Chondrocyte (in vitro differentiated cells): Measurements from ENCODE around the gene NR5A2. TPM values are rescaled to one million over a fixed set of nuclear protein-coding genes. Genes with fewer than 3 reads are reported as not detected.

Experiments
- DNase-seq: peaks from one replicate; pipeline ENCODE4 v3.0.0; 2021; ENCODE audit warnings: mixed read lengths, low spot score
- H3K27ac Mint-ChIP-seq: one replicate; pipeline ENCODE4 v1.8.0; 2021; ENCODE audit warnings: mild to moderate bottlenecking, moderate library complexity, mixed read lengths; ENCODE audit not compliant: unreplicated experiment
- H3K27me3 Mint-ChIP-seq: 2 replicates; pipeline ENCODE4 v1.8.0; 2021; ENCODE audit warnings: low read depth, mixed read lengths
- H3K36me3 Mint-ChIP-seq: 2 replicates; pipeline ENCODE4 v1.8.0; 2021; ENCODE audit warnings: low read depth, mixed read lengths
- H3K4me1 Mint-ChIP-seq: 2 replicates; pipeline ENCODE4 v1.8.0; 2021; ENCODE audit warnings: low read depth, mild to moderate bottlenecking, mixed read lengths
- H3K4me3 Mint-ChIP-seq: one replicate; pipeline ENCODE4 v1.8.0; 2021; ENCODE audit warnings: mild to moderate bottlenecking, moderate library complexity, mixed read lengths; ENCODE audit not compliant: unreplicated experiment
- H3K9me3 Mint-ChIP-seq: 2 replicates; pipeline ENCODE4 v1.8.0; 2021; ENCODE audit warnings: low read depth, mixed read lengths
- long read RNA-seq: library from polyadenylated mRNA; stranded (forward); transcript quantifications from one replicate; pipeline ENCODE4 v2.0.0, GENCODE V29; 2021
- total RNA-seq: library from RNA; stranded (reverse); gene quantifications from 3 replicates; pipeline ENCODE4 v1.2.1, GENCODE V29; 2021
- TF ChIP-seq, protein P1 (sequence below): fragments of 200-600 bp; sonication (generic); IDR thresholded peaks from 2 replicates; pipeline ENCODE4 v1.5.0; 2021; ENCODE audit warnings: antibody characterized with exemption, mild to moderate bottlenecking, moderate library complexity

NR5A2 gene
- not detected in 3 replicates for total RNA-seq
- long read RNA-seq: 0 reads

DNA sequence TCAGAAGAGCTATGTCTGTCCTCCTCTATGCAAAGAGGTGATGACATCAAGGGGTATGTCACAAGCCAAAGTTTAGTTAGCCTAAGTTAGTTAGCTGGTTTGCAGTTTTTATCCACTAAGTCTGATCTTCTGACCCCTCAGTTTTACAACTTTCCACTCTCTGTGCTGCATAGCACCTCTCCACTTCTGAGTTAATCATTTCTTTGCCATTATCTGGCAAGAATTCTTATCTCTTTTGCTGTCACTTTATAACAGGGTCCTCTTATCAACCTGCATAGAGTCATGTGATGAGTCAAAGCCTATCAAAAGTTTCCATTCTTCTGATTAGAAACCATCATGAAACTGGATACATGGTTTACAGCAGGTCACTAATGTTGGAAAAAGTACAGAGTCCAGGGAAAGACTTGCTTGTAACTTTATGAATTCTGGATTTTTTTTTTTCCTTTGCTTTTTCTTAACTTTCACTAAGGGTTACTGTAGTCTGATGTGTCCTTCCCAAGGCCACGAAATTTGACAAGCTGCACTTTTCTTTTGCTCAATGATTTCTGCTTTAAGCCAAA, at the start of gene NR5A2:
Gene NR5A2 (plus strand): TSS at position 447 of the 560 bp plus-strand sequence. CDS start 138 bp downstream, outside the sequence.
- H3K9me3 Mint-ChIP-seq: no peaks in the 10 kb centered on the region
- peaks cover 9% of the 10 kb centered on the region for H3K4me1 Mint-ChIP-seq
- H3K27me3 Mint-ChIP-seq: peaks cover 49% of the 10 kb centered on the region
- TF ChIP-seq, protein P1, sequence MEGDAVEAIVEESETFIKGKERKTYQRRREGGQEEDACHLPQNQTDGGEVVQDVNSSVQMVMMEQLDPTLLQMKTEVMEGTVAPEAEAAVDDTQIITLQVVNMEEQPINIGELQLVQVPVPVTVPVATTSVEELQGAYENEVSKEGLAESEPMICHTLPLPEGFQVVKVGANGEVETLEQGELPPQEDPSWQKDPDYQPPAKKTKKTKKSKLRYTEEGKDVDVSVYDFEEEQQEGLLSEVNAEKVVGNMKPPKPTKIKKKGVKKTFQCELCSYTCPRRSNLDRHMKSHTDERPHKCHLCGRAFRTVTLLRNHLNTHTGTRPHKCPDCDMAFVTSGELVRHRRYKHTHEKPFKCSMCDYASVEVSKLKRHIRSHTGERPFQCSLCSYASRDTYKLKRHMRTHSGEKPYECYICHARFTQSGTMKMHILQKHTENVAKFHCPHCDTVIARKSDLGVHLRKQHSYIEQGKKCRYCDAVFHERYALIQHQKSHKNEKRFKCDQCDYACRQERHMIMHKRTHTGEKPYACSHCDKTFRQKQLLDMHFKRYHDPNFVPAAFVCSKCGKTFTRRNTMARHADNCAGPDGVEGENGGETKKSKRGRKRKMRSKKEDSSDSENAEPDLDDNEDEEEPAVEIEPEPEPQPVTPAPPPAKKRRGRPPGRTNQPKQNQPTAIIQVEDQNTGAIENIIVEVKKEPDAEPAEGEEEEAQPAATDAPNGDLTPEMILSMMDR: no peak
- DNase-seq: no peak
- no peak within 1 kb of the TSS for H3K27ac Mint-ChIP-seq
- no peaks in the 10 kb centered on the region for H3K36me3 Mint-ChIP-seq
- H3K4me3 Mint-ChIP-seq: peak within 1 kb of the TSS; percentile 58

DNA sequence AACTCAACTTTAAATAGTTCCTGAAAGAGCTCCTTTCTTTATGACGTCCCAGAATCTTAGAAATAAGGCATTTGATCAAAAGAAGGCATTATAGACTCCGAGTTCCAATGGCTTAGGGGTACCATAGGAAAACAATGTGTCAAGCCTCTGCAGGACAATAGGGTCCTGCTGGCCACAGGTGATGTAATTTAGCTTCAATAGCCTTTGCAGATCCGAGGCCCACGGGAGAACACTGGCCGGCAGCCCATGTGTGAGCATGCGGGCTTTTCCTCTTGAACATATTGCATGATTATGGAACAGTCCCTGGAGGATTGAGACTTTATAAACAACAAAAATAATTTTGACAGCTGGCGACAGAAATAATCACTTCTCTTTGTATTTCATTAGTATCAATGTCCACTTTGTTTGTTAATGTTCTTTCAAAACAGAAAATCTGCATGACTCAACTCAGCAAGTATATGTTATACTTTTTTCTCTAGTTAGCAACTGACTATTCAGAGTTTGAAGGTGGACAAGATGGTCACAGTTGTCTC, 49.0 kb upstream of the NR5A2 start:
- Mint-ChIP-seq H3K9me3 (no peaks in the 10 kb centered on the region), H3K4me1 (no peaks in the 10 kb centered on the region), H3K27me3 (peaks cover 19% of the 10 kb centered on the region), H3K4me3 (no peak overlapping the region), H3K27ac (no peak overlapping the region), H3K36me3 (no peaks in the 10 kb centered on the region)
- DNase-seq: no peak
- TF ChIP-seq, protein P1: no peak

DNA sequence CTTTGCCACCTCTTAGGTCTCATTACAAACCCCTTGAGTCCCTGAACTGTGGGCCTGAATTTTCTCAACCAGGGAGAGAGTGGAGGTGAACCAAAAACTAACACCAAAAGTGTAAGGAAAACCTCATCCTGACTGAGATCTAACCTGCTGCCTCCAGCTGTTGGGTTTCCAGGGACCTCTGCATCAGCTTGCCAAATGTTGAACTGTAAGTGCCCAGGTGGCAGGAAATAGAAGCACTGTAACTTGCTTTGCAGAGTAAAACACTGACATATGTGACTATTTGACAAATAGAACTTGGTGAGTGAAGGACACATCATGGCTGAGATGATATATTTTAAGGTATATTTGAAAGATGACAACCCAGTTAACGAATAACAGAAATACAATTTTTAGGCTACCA, 48.4 kb upstream of the NR5A2 start:
- Mint-ChIP-seq H3K27me3 (peaks cover 15% of the 10 kb centered on the region), H3K36me3 (no peaks in the 10 kb centered on the region), H3K4me1 (no peaks in the 10 kb centered on the region), H3K9me3 (no peaks in the 10 kb centered on the region), H3K4me3 (no peak overlapping the region), H3K27ac (no peak overlapping the region)
- TF ChIP-seq, protein P1: no peak
- no peak for DNase-seq

DNA sequence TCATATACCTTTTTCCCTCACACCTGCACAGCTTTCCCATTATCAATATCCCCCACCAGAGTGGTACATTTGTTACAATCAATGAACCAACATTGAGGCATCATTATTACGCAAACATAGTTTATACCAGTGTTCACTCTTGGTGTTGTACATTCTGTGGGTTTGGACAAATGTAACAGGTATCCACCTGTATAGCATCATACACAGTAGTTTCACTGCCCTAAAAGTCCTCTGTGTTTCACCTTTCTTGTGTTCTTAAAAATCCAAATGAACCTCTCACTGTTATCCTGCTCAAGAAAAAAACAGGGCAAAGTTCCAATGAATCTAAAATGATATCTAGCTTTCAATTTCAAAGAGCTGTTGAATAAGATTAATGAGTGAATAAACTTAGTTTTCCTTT, 45.9 kb upstream of the NR5A2 start:
- no peak for DNase-seq
- Mint-ChIP-seq H3K27me3 (peaks cover 10% of the 10 kb centered on the region), H3K4me1 (no peaks in the 10 kb centered on the region), H3K9me3 (no peaks in the 10 kb centered on the region), H3K4me3 (no peak overlapping the region), H3K27ac (no peak overlapping the region), H3K36me3 (no peaks in the 10 kb centered on the region)
- TF ChIP-seq, protein P1: no peak

DNA sequence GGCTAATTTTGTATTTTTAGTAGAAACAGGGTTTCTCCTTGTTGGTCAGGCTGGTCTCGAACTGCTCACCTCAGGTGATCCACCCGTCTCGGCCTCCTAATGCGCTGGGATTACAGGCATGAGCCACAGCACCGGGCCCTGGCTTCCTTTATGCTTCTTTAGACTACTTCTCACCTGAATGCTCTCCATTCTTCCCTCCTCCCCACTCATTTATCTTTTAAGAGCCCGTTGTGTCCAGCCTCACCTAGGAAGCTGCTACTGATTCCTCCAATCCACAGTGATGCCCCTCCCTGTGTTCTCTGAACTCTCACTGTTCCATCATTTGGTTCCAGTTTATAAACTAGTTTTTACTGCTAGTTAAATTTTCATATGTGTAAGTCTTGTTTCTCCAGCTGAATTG, 44.9 kb upstream of the NR5A2 start:
- H3K27ac Mint-ChIP-seq: no peak overlapping the region
- H3K9me3 Mint-ChIP-seq: no peaks in the 10 kb centered on the region
- H3K4me1 Mint-ChIP-seq: no peaks in the 10 kb centered on the region
- no peak overlapping the region for H3K4me3 Mint-ChIP-seq
- TF ChIP-seq, protein P1: no peak
- H3K36me3 Mint-ChIP-seq: no peaks in the 10 kb centered on the region
- H3K27me3 Mint-ChIP-seq: peaks cover 8% of the 10 kb centered on the region
- DNase-seq: no peak
